Activated naive CD8-positive, alpha-beta T cell (primary cell): ENCODE data around the gene SEMA3A.
"Not testable (repeated sequence)": the region's sequence is repeated elsewhere in the genome, so short reads cannot be mapped to it uniquely, and the experiment has no call there.

ENCODE experiments used
- H3K27ac Mint-ChIP-seq: one replicate; pipeline ENCODE4 v1.8.0; 2021; ENCODE audit warnings: mixed read lengths
- H3K27me3 Mint-ChIP-seq: one replicate; pipeline ENCODE4 v1.8.0; 2021; ENCODE audit warnings: mixed read lengths
- H3K36me3 Mint-ChIP-seq: one replicate; pipeline ENCODE4 v1.8.0; 2021; ENCODE audit warnings: mixed read lengths
- H3K4me1 Mint-ChIP-seq: one replicate; pipeline ENCODE4 v1.8.0; 2021; ENCODE audit warnings: low read depth, mixed read lengths
- H3K4me3 Mint-ChIP-seq: one replicate; pipeline ENCODE4 v1.8.0; 2021; ENCODE audit warnings: mild to moderate bottlenecking, mixed read lengths
- H3K9me3 Mint-ChIP-seq: one replicate; pipeline ENCODE4 v1.8.0; 2021; ENCODE audit warnings: low read depth, mixed read lengths

Gene SEMA3A

GRCh38 chr7:84091318-84091717 lies 103.3 kb downstream of the SEMA3A start:
- Mint-ChIP-seq H3K36me3 (no peaks in the 10 kb centered on the region), H3K4me3 (peak overlapping the region; percentile 66), H3K27me3 (no peaks in the 10 kb centered on the region), H3K9me3 (no peaks in the 10 kb centered on the region), H3K27ac (peak overlapping the region; percentile 85), H3K4me1 (peaks cover 56% of the 10 kb centered on the region)

- Mint-ChIP-seq H3K9me3 (no peaks in the 10 kb centered on the region), H3K36me3 (no peaks in the 10 kb centered on the region), H3K4me1 (peaks cover 42% of the 10 kb centered on the region), H3K27ac (no peak overlapping the region), H3K27me3 (no peaks in the 10 kb centered on the region), H3K4me3 (no peak overlapping the region)
Measured at GRCh38 chr7:84088802-84089201, 105.8 kb downstream of the SEMA3A start.

GRCh38 chr7:84085998-84086397 lies 108.6 kb downstream of the SEMA3A start:
- Mint-ChIP-seq H3K4me1 (peaks cover 24% of the 10 kb centered on the region), H3K9me3 (no peaks in the 10 kb centered on the region)

GRCh38 chr7:84085147-84085546 lies 109.4 kb downstream of the SEMA3A start:
- H3K4me1 Mint-ChIP-seq, result peaks cover 18% of the 10 kb centered on the region
- H3K27me3 Mint-ChIP-seq, result no peaks in the 10 kb centered on the region
- peaks cover 2% of the 10 kb centered on the region for H3K36me3 Mint-ChIP-seq
- no peak overlapping the region for H3K4me3 Mint-ChIP-seq
- no peaks in the 10 kb centered on the region for H3K9me3 Mint-ChIP-seq
- H3K27ac Mint-ChIP-seq, result no peak overlapping the region

More at GRCh38 chr7:84085998-84086397, 108.6 kb downstream of the SEMA3A start:
- peaks cover 2% of the 10 kb centered on the region for H3K36me3 Mint-ChIP-seq
- H3K4me3 Mint-ChIP-seq, result no peak overlapping the region
- H3K27me3 Mint-ChIP-seq, result no peaks in the 10 kb centered on the region
- no peak overlapping the region for H3K27ac Mint-ChIP-seq

- peaks cover 11% of the 10 kb centered on the region for H3K4me1 Mint-ChIP-seq
Measured at GRCh38 chr7:84083846-84084245, 110.7 kb downstream of the SEMA3A start.

GRCh38 chr7:84081973-84082522 lies 112.5 kb downstream of the SEMA3A start:
- H3K27me3 Mint-ChIP-seq, result no peaks in the 10 kb centered on the region

More at GRCh38 chr7:84083846-84084245, 110.7 kb downstream of the SEMA3A start:
- no peaks in the 10 kb centered on the region for H3K27me3 Mint-ChIP-seq
- no peak overlapping the region for H3K27ac Mint-ChIP-seq
- no peak overlapping the region for H3K4me3 Mint-ChIP-seq
- H3K9me3 Mint-ChIP-seq, result no peaks in the 10 kb centered on the region
- peaks cover 2% of the 10 kb centered on the region for H3K36me3 Mint-ChIP-seq

GRCh38 chr7:84077336-84077735 lies 117.3 kb downstream of the SEMA3A start:
- peaks cover 2% of the 10 kb centered on the region for H3K36me3 Mint-ChIP-seq
- no peak overlapping the region for H3K27ac Mint-ChIP-seq
- H3K27me3 Mint-ChIP-seq, result no peaks in the 10 kb centered on the region
- no peak overlapping the region for H3K4me3 Mint-ChIP-seq
- H3K4me1 Mint-ChIP-seq, result peaks cover 18% of the 10 kb centered on the region
- no peaks in the 10 kb centered on the region for H3K9me3 Mint-ChIP-seq

More at GRCh38 chr7:84081973-84082522, 112.5 kb downstream of the SEMA3A start:
- no peaks in the 10 kb centered on the region for H3K9me3 Mint-ChIP-seq
- peaks cover 8% of the 10 kb centered on the region for H3K4me1 Mint-ChIP-seq
- H3K27ac Mint-ChIP-seq, result peak overlapping the region; percentile 58
- H3K36me3 Mint-ChIP-seq, result peaks cover 2% of the 10 kb centered on the region
- H3K4me3 Mint-ChIP-seq, result peak overlapping the region; percentile 71

- Mint-ChIP-seq H3K27ac (no peak overlapping the region), H3K27me3 (no peaks in the 10 kb centered on the region), H3K36me3 (no peaks in the 10 kb centered on the region), H3K4me3 (no peak overlapping the region), H3K4me1 (peaks cover 13% of the 10 kb centered on the region), H3K9me3 (no peaks in the 10 kb centered on the region)
Measured at GRCh38 chr7:84076219-84076618, 118.4 kb downstream of the SEMA3A start.

- Mint-ChIP-seq H3K36me3 (no peaks in the 10 kb centered on the region), H3K4me3 (no peak overlapping the region), H3K27me3 (no peaks in the 10 kb centered on the region), H3K27ac (no peak overlapping the region), H3K4me1 (peaks cover 15% of the 10 kb centered on the region), H3K9me3 (no peaks in the 10 kb centered on the region)
Measured at GRCh38 chr7:84073186-84073875, 121.3 kb downstream of the SEMA3A start.

GRCh38 chr7:84070770-84071169 lies 123.8 kb downstream of the SEMA3A start:
- H3K4me1 Mint-ChIP-seq, result peaks cover 9% of the 10 kb centered on the region
- no peaks in the 10 kb centered on the region for H3K36me3 Mint-ChIP-seq
- no peak overlapping the region for H3K4me3 Mint-ChIP-seq
- H3K27me3 Mint-ChIP-seq, result no peaks in the 10 kb centered on the region
- no peak overlapping the region for H3K27ac Mint-ChIP-seq
- H3K9me3 Mint-ChIP-seq, result no peaks in the 10 kb centered on the region

GRCh38 chr7:84069999-84070500 lies 124.5 kb downstream of the SEMA3A start:
- Mint-ChIP-seq H3K4me1 (peaks cover 9% of the 10 kb centered on the region), H3K27me3 (no peaks in the 10 kb centered on the region), H3K36me3 (no peaks in the 10 kb centered on the region), H3K27ac (no peak overlapping the region), H3K4me3 (no peak overlapping the region), H3K9me3 (no peaks in the 10 kb centered on the region)

- Mint-ChIP-seq H3K27me3 (no peaks in the 10 kb centered on the region), H3K27ac (no peak overlapping the region), H3K4me3 (no peak overlapping the region), H3K4me1 (peaks cover 8% of the 10 kb centered on the region), H3K36me3 (no peaks in the 10 kb centered on the region), H3K9me3 (no peaks in the 10 kb centered on the region)
Measured at GRCh38 chr7:84069033-84069432, 125.6 kb downstream of the SEMA3A start.

- not testable (repeated sequence) for H3K9me3 Mint-ChIP-seq, H3K27ac Mint-ChIP-seq, H3K27me3 Mint-ChIP-seq, H3K4me3 Mint-ChIP-seq, H3K36me3 Mint-ChIP-seq, H3K4me1 Mint-ChIP-seq
Measured at GRCh38 chr7:84062489-84062901, 132.1 kb downstream of the SEMA3A start.

- Mint-ChIP-seq H3K27ac (no peak overlapping the region), H3K36me3 (no peaks in the 10 kb centered on the region), H3K4me3 (no peak overlapping the region), H3K4me1 (peaks cover 9% of the 10 kb centered on the region), H3K27me3 (no peaks in the 10 kb centered on the region), H3K9me3 (no peaks in the 10 kb centered on the region)
Measured at GRCh38 chr7:84060760-84061261, 133.8 kb downstream of the SEMA3A start.

GRCh38 chr7:84060000-84060399 lies 134.6 kb downstream of the SEMA3A start:
- H3K4me1 Mint-ChIP-seq, result peaks cover 9% of the 10 kb centered on the region
- no peak overlapping the region for H3K4me3 Mint-ChIP-seq
- no peaks in the 10 kb centered on the region for H3K36me3 Mint-ChIP-seq
- H3K9me3 Mint-ChIP-seq, result no peaks in the 10 kb centered on the region
- H3K27ac Mint-ChIP-seq, result no peak overlapping the region
- H3K27me3 Mint-ChIP-seq, result no peaks in the 10 kb centered on the region
